HG02759 (cell line): Measurements from ENCODE around the gene ABCC4.
"Not testable (repeated sequence)": the region's sequence is repeated elsewhere in the genome, so short reads cannot be mapped to it uniquely, and the experiment has no call there.

Source experiments
- ATAC-seq: cut with Tn5 transposase; IDR thresholded peaks from one replicate; pipeline ENCODE4 v1.9.1; 2021; ENCODE audit warnings: mild to moderate bottlenecking, moderate library complexity; ENCODE audit not compliant: unreplicated experiment

Gene ABCC4

GRCh38 chr13:95204231-95204765 is 97.0 kb downstream of the ABCC4 start:
- ATAC-seq = no peak

- no peak for ATAC-seq
Observed at GRCh38 chr13:95201814-95202651, 99.2 kb downstream of the ABCC4 start.

- not testable (repeated sequence) for ATAC-seq
Observed at GRCh38 chr13:95200386-95200957, 100.8 kb downstream of the ABCC4 start.

GRCh38 chr13:95199896-95200295 is 101.4 kb downstream of the ABCC4 start:
- ATAC-seq = no peak

GRCh38 chr13:95198606-95199005 is 102.6 kb downstream of the ABCC4 start:
- ATAC-seq = not testable (repeated sequence)

GRCh38 chr13:95197548-95197947 is 103.7 kb downstream of the ABCC4 start:
- ATAC-seq = no peak

GRCh38 chr13:95195146-95195545 is 106.1 kb downstream of the ABCC4 start:
- no peak for ATAC-seq

- no peak for ATAC-seq
Observed at GRCh38 chr13:95193509-95194230, 107.6 kb downstream of the ABCC4 start.

GRCh38 chr13:95192998-95193397 is 108.3 kb downstream of the ABCC4 start:
- no peak for ATAC-seq

- not testable (repeated sequence) for ATAC-seq
Observed at GRCh38 chr13:95192564-95192945, 108.7 kb downstream of the ABCC4 start.

GRCh38 chr13:95191821-95192563 is 109.3 kb downstream of the ABCC4 start:
- peak; percentile 97 for ATAC-seq

GRCh38 chr13:95188128-95188527 is 113.1 kb downstream of the ABCC4 start:
- ATAC-seq = no peak

- ATAC-seq = no peak
Observed at GRCh38 chr13:95185851-95186250, 115.4 kb downstream of the ABCC4 start.

- ATAC-seq = no peak
Observed at GRCh38 chr13:95185311-95185710, 115.9 kb downstream of the ABCC4 start.

- ATAC-seq = no peak
Observed at GRCh38 chr13:95184317-95184716, 116.9 kb downstream of the ABCC4 start.

- peak; percentile 37 for ATAC-seq
Observed at GRCh38 chr13:95182570-95183265, 118.5 kb downstream of the ABCC4 start.

GRCh38 chr13:95181586-95181985 is 119.7 kb downstream of the ABCC4 start:
- peak; percentile 54 for ATAC-seq

GRCh38 chr13:95180513-95181245 is 120.6 kb downstream of the ABCC4 start:
- no peak for ATAC-seq

GRCh38 chr13:95176611-95177259 is 124.5 kb downstream of the ABCC4 start:
- ATAC-seq = no peak
